ENCODE data around the gene GNPTAB.

GRCh38 chr12:101740980-101741379 is 89.8 kb downstream of the GNPTAB start:
- TF ChIP-seq CTCF (IDR thresholded peaks at IDR 0.05; ENCODE audit: insufficient read depth, low read depth, low read length), result no peak
- no peak for TF ChIP-seq EZH2 (IDR thresholded peaks at IDR 0.05; ENCODE audit: insufficient read depth, low read length)

All from astrocyte (in vitro differentiated cells and primary cell).